IPS-NIHi11 (cell line): Measurements from ENCODE around the gene ZNF616.
A peak's percentile ranks its signal among the peaks of the same experiment; 100 is the strongest.
"Not testable (repeated sequence)": the region's sequence is repeated elsewhere in the genome, so short reads cannot be mapped to it uniquely, and the experiment has no call there.

ENCODE experiments used
- DNase-seq: peaks from one replicate; pipeline ENCODE4 v3.0.0; 2012; ENCODE audit warnings: mixed read lengths, low spot score

The ZNF616 gene

DNA sequence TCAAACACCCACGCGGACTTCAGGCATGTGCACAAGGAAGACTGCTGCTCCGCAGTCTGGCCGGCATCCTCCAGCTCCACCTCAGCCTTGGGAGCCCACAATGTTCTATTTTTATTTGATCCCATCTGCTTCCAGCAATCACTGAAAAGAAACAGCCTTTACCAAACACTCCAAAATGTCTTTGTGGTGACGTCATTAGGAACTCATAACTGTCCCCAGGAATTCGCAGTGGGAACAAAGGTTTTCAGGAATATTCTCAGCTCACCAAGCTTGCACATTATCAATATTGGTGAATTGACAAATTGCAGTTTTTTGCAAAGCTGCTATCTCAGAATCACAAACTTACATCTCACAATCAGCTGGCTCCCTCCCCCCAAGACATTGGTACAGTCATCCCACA is 29.0 kb downstream of the ZNF616 start:
- no peak for DNase-seq

GRCh38 chr19:52102782-52103181 is 37.0 kb downstream of the ZNF616 start:
- no peak for DNase-seq

- no peak for DNase-seq
Observed at GRCh38 chr19:52101866-52102562, 37.7 kb downstream of the ZNF616 start.

- DNase-seq, result no peak
Observed at GRCh38 chr19:52099497-52100138, 40.1 kb downstream of the ZNF616 start.

- not testable (repeated sequence) for DNase-seq
Observed at GRCh38 chr19:52096416-52096815, 43.3 kb downstream of the ZNF616 start.

DNA sequence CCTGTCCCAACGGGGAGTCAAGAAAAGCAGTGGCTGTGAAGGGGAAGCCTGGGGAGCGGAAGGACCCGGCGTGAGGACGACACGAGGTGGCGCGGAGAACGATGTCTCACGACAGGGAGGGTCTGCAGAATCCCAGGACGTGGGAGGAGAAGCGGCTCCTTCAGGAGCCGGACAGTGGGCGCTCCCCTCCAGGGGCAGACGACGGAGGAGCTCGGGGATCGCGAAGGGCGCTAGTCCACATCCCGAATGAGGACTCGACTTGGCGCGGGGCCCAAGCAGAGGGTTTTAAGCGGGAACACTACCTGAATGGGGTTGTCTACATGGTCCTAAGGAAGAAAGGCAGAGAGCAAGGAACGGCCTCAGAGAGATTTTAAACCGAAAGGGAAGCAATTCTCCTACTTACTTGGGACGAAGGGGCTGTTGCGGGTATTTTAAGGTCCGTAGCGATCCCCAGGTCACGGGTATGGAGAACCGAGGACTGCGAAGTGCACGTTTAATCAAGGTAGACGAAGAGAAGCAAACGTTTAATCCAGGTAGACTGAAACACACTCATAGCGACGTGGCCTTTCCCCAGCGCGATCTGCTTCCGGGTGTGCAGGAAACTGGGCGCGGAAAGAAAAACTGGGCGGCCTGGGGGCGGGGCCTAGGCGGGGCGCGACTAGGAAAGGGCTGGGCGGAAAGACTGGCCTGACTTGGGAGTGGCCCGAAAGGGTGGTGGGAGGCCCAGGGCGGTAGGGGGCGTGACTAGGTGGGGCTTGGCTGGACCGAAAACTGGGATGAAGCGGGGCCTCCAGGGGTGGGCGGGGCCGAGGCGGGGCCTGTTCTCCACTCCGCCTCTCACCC is 44.3 kb downstream of the ZNF616 start, which contains the start of gene ZNF841:
Gene ZNF841, minus strand, starts transcription at position 594 of the 843 bp plus-strand sequence. CDS start 10,964 bp downstream, outside the sequence.
- DNase-seq, result peak; percentile 98

DNA sequence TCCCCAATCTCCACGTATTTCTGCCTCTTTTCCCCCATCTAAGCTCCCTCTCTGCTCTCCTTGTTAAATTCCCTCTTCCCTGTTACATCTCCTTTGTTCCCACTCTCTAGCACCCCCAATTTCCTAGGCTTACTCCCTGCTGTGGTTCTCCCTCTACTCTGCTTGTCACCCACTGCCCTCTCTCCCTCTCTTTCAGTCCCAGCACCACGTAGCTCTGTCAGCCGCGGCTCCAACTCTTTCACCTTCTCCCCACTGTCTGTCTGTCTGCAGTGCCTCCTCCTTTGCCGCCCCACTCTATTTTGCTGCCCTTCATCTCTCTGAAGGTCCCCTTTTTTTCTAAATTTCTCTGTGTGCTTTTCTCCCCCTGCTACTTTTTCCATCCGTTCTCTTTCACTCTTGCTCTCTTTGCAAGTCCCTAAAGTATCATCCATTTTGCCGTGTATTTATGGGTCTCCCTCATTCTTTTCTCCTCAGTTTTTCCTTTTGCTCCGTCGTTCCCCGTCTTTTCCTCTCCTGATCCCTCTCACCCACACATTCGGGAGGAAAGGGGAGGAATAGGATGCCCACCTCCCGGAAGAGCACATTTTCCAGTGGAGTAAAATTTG is 45.1 kb downstream of the ZNF616 start:
- no peak for DNase-seq

GRCh38 chr19:52086481-52086880 is 53.3 kb downstream of the ZNF616 start:
- DNase-seq, result no peak

DNA sequence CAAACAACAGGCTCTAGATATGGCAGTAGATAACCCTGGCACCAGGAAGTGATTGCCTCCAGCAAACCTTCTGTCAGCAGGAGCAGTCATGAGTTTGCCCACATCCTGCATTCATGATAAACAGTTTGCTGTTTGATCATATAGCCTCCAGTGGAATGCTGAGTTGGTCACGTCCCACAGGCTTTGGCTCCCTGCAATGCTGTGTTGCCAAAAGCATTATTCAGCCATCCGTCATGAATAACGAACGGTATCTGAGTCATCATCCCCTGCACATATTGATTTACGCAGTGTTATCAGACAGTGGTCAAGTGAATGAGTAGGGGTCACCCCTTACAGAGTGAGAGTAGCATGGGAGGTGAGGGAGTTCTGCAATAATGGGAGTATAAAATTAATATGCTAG is 69.2 kb downstream of the ZNF616 start:
- no peak for DNase-seq

DNA sequence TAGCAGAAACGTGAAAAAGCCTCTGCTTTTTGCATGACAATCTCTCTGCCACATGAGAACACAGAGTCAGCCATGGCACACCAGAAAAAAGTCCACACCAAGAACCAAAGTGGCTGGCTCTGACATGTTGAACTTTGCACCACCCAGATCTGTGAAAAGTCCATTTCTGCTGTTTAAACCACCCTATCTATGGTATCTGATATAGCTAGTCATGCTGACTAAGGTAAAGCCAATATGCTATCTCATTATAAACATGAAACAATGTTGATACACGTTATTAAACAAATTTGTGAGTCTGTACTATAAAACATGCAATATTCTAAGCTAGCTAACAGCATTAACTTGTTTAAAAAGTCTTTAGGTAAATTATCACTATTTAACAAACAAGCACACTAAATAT is 70.1 kb downstream of the ZNF616 start:
- no peak for DNase-seq

DNA sequence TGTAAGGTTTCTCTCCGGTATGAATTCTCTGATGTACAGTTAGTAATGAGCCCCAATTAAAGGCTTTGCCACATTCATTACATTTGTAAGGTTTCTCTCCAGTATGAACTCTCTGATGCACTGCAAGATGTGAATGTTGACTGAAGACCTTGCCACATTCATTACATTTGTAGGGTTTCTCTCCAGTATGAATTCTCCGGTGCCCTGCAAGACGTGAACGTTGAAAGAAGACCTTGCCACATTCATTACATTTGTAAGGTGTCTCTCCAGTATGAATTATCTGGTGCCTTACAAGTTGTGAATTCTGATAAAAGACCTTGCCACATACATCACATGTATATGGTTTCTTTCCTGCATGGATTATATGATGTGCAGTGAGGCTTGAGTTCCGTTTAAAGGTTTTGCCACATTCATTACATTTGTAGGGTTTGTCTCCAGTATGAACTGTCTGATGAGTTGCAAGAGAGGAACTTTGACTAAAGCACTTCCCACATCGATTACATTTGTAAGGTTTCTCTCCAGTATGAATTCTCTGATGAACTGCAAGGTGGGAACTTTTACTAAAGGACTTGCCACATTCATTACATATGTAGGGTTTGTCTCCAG is 73.4 kb downstream of the ZNF616 start:
- DNase-seq, result no peak

DNA sequence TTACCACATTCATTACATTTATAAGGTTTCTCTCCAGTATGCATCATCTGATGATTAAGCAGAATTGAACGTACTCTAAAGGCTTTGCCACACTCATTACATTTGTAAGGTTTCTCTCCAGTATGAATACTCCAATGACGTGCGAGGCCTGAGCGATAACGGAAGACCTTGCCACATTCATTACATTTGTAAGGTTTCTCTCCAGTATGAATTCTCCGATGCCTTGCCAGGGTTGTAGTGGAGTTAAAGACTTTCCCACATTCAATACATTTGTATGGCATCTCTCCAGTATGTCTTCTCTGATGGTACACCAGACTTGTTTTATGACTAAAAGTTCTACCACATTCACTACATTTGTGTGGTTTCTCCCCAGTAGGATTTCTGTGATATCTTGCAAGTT is 74.3 kb downstream of the ZNF616 start:
- no peak for DNase-seq
